ENCODE data around the gene RBM24. TPM values are rescaled to one million over a fixed set of nuclear protein-coding genes. Genes with fewer than 3 reads are reported as not detected.

The RBM24 gene
- 1.5 TPM for total RNA-seq
- 0.47 TPM for polyA plus RNA-seq (ENCODE audit: insufficient read depth, low read depth, low replicate concordance)
- long read RNA-seq, donor 1, partial matches to known transcripts, result 0 of 1 reads
- long read RNA-seq, donor 1, other reads (novel, unspliced or antisense), result 0 of 1 reads
- long read RNA-seq, donor 2, result 0 reads
- long read RNA-seq, donor 3, result 0 reads
- long read RNA-seq, donor 4, result 0 reads
- long read RNA-seq, donor 5, result 0 reads
- long read RNA-seq, donor 6, result 0 reads
- long read RNA-seq, donor 7, partial matches to known transcripts, result 0 of 2 reads
- long read RNA-seq, donor 7, other reads (novel, unspliced or antisense), result 0 of 2 reads
- long read RNA-seq, donor 8, result 0 reads
- long read RNA-seq, donor 9, result 0 reads
- long read RNA-seq, donor 10, result 0 reads

DNA sequence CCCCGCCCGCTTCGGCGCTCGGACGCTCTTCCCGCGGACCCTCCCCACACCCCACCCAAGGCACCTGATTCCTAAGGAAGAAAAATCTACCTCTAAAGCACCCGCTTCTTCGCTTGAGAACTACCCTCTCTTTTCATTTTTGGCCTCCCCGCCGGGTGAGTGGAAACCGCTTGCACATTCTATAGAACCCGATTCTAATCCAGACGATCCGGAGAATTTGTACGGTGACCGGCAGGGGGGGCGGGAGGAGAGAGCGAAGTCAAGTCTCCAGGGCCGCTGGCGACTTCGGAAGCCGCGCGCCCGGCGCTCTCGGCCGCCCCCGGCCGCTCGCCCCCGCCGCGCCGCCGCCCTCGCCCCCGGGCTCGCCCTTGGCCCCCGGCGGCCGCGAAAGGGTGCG, at the start of gene RBM24:
RBM24 (plus strand) TSS at position 262 of the 397 bp plus-strand sequence. CDS start 221 bp downstream, outside the sequence.
- Histone ChIP-seq H3K4me3 (ENCODE audit: low read length in 3 of 3) (peak within 1 kb of the TSS; percentile 45 to 70 (median 52)), H3K4me1 (ENCODE audit: control insufficient read depth in 2 of 3, insufficient read depth in 2 of 3, low read depth in 1 of 3, low read length in 3 of 3) (peaks cover 0 to 2% (median 0%) of the 10 kb centered on the region in 3 donors), H3K27me3 (ENCODE audit: control insufficient read depth, insufficient read depth, low read length) (peaks cover 4% of the 10 kb centered on the region), H3K36me3 (ENCODE audit: control insufficient read depth in 2 of 3, insufficient read depth in 3 of 3, low read length in 3 of 3) (no peaks in the 10 kb centered on the region), H3K9me3 (ENCODE audit: control insufficient read depth in 2 of 3, insufficient read depth in 1 of 3, low read length in 3 of 3) (no peaks in the 10 kb centered on the region), H3K9ac (ENCODE audit: low read length in 3 of 3) (no peak within 1 kb of the TSS), H3K27ac (ENCODE audit: low read depth in 2 of 2, low read length in 2 of 2) (no peak within 1 kb of the TSS)
- intact Hi-C loops (cut with DNase I), result no loop called here
- DNase-seq (peak; percentile 79 to 87 (median 83)), FAIRE-seq (no peak)
- TF ChIP-seq CTCF (IDR thresholded peaks at IDR 0.05; ENCODE audit: borderline replicate concordance, extremely low read depth, insufficient read depth), result peak; percentile 12

GRCh38 chr6:17233531-17233930, 47.6 kb upstream of the RBM24 start:
- Histone ChIP-seq H3K36me3 (ENCODE audit: control insufficient read depth in 2 of 3, insufficient read depth in 3 of 3, low read length in 3 of 3) (no peaks in the 10 kb centered on the region), H3K4me3 (ENCODE audit: low read length in 3 of 3) (no peak overlapping the region), H3K27ac (ENCODE audit: low read depth in 2 of 2, low read length in 2 of 2) (no peak overlapping the region), H3K4me1 (ENCODE audit: control insufficient read depth in 2 of 3, insufficient read depth in 2 of 3, low read depth in 1 of 3, low read length in 3 of 3) (no peaks in the 10 kb centered on the region), H3K9me3 (ENCODE audit: control insufficient read depth in 2 of 3, insufficient read depth in 1 of 3, low read length in 3 of 3) (no peaks in the 10 kb centered on the region), H3K27me3 (ENCODE audit: control insufficient read depth, insufficient read depth, low read length) (no peaks in the 10 kb centered on the region), H3K9ac (ENCODE audit: low read length in 3 of 3) (no peak overlapping the region)
- no peak for FAIRE-seq
- intact Hi-C loops (cut with DNase I), result no loop called here
- no peak for TF ChIP-seq CTCF (IDR thresholded peaks at IDR 0.05; ENCODE audit: borderline replicate concordance, extremely low read depth, insufficient read depth)
- DNase-seq, result no peak

GRCh38 chr6:17237246-17237645, 43.9 kb upstream of the RBM24 start:
- Histone ChIP-seq H3K36me3 (ENCODE audit: control insufficient read depth in 2 of 3, insufficient read depth in 3 of 3, low read length in 3 of 3) (no peaks in the 10 kb centered on the region), H3K27me3 (ENCODE audit: control insufficient read depth, insufficient read depth, low read length) (no peaks in the 10 kb centered on the region), H3K4me1 (ENCODE audit: control insufficient read depth in 2 of 3, insufficient read depth in 2 of 3, low read depth in 1 of 3, low read length in 3 of 3) (no peaks in the 10 kb centered on the region), H3K9ac (ENCODE audit: low read length in 3 of 3) (no peak overlapping the region), H3K4me3 (ENCODE audit: low read length in 3 of 3) (no peak overlapping the region), H3K27ac (ENCODE audit: low read depth in 2 of 2, low read length in 2 of 2) (no peak overlapping the region), H3K9me3 (ENCODE audit: control insufficient read depth in 2 of 3, insufficient read depth in 1 of 3, low read length in 3 of 3) (peaks cover 0 to 5% (median 2%) of the 10 kb centered on the region in 3 donors)
- DNase-seq (no peak), FAIRE-seq (no peak)
- TF ChIP-seq CTCF (IDR thresholded peaks at IDR 0.05; ENCODE audit: borderline replicate concordance, extremely low read depth, insufficient read depth), result no peak
- intact Hi-C loops (cut with DNase I), result no loop called here
